ENCODE data around the gene CTCF.

The CTCF gene

GRCh38 chr16:67544844-67545664, 17.3 kb upstream of the CTCF start:
- DNase-seq (ENCODE audit: low read depth in 2 of 2): no peak
- TF ChIP-seq CTCF (IDR thresholded peaks at IDR 0.05; ENCODE audit: low read depth, low read length): no peak
- no peak overlapping the region for H3K4me3 ChIP-seq (replicated peaks in 1 of 2; ENCODE audit: low read depth in 2 of 2, low read length in 2 of 2)

DNA sequence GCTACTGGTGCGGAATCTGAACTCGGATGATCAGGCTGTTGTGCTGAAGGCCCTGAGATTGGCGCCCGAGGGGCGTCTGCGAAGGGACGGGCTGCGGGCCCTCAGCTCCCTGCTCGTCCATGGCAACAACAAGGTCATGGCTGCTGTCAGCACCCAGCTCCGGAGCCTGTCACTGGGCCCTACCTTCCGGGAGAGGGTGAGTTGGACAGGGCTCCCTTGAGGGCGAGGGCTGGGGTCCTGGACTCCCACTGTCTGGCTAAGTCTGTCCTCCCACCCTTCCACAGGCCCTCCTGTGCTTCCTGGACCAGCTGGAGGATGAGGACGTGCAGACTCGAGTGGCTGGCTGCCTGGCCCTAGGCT, 16.7 kb upstream of the CTCF start:
- no peak overlapping the region for H3K4me3 ChIP-seq (replicated peaks in 1 of 2; ENCODE audit: low read depth in 2 of 2, low read length in 2 of 2)
- DNase-seq (ENCODE audit: low read depth in 2 of 2): no peak
- TF ChIP-seq CTCF (IDR thresholded peaks at IDR 0.05; ENCODE audit: low read depth, low read length): no peak

DNA sequence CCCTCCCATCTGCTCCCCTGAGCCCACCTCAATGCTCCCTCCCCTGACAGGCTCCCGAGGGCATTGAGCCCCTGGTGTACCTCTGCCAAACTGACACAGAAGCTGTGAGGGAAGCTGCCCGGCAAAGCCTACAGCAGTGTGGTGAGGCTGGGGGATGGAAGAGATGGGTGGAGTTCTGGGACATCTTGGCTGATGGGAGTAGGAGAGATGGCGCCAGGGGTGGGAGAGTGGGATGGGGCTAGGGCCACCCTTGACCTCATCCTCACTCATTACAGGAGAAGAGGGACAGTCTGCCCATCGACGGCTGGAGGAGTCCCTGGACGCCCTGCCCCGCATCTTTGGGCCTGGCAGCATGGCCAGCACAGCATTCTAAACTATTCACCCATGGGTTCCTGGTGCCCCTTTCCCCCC, 16.2 kb upstream of the CTCF start:
- no peak for TF ChIP-seq CTCF (IDR thresholded peaks at IDR 0.05; ENCODE audit: low read depth, low read length)
- no peak for DNase-seq (ENCODE audit: low read depth in 2 of 2)

DNA sequence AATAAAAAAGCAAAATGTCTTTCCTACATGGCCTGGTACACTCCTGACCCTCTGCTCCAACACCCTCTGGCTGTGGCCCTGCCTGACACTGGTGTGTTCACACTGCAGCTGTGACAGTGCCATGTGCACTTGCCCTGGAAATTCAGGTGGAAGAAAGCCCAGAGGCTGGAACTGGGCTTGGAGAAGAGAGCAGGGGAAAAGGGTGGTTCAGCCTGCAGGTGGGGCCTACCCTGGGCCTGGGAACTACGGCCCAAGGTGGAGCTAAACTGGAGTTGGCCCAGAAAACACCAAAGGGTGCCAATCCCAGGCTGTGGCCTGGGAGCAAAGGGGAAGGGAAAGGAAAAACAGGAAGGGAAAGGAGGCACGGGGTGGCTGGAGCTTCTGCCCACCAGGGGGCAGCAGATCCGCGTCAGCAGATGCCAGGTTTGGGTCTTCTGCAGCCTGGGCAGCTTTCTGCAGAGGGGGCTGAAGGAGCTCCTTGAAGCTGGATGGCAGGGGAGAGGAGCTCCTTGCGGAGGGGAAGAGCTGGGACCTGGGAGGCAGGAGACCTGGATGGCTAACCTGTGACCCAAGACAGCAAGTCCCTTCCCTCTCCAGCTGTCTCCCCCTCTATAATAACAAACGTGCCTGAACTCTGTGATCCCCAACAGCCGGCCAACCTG, 15.4 kb upstream of the CTCF start:
- no peak overlapping the region for H3K4me3 ChIP-seq (replicated peaks in 1 of 2; ENCODE audit: low read depth in 2 of 2, low read length in 2 of 2)
- TF ChIP-seq CTCF (IDR thresholded peaks at IDR 0.05; ENCODE audit: low read depth, low read length): peak; percentile 95
- peak; percentile 66 to 82 for DNase-seq (ENCODE audit: low read depth in 2 of 2)

More for the DNA sequence above, 16.2 kb upstream of the CTCF start:
- H3K4me3 ChIP-seq (replicated peaks in 1 of 2; ENCODE audit: low read depth in 2 of 2, low read length in 2 of 2): no peak overlapping the region

GRCh38 chr16:67547423-67548264, 14.7 kb upstream of the CTCF start:
- no peak overlapping the region for H3K4me3 ChIP-seq (replicated peaks in 1 of 2; ENCODE audit: low read depth in 2 of 2, low read length in 2 of 2)
- DNase-seq (ENCODE audit: low read depth in 2 of 2): no peak
- no peak for TF ChIP-seq CTCF (IDR thresholded peaks at IDR 0.05; ENCODE audit: low read depth, low read length)

DNA sequence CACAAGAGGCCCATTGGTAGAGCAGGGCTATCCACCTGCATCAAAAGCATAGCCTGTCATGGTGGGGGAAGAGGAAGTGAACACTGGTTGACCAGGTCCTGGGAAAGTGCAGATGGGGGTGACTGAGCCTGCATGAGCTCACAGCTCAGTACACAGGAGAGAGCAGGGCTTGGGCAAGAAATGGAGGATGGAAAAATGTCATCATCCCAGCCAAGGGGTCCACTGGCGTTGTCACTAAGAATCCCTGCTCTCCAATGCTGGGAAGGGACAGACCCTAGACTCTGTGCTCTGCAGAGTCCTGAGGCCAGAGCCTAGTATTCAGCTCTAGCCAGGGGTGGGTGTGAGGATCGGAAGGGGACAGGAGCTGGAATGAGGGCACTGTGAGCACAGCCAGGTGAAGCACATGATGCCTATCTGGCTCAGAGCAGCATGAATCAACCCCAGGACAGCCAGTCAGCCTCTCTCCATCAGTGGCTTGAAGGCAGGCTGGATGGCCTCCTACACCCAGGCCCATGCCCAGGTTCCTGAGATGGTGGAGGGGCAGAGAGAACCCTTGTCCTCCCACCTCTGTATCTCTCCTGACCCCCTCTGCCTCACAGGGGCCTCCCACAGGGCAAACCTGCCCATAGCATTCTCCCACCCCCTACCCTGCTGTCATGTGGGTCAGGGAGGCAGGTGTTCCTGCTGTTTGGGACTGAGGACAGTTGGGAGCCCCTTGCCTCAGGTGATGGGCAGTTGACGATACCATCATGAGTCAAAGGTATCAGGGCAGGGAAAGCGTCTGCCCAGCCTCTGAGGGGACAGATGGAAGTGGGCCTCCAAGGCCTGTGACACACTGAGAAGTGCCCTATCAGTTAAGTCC, 13.8 kb upstream of the CTCF start:
- no peak overlapping the region for H3K4me3 ChIP-seq (replicated peaks in 1 of 2; ENCODE audit: low read depth in 2 of 2, low read length in 2 of 2)
- TF ChIP-seq CTCF (IDR thresholded peaks at IDR 0.05; ENCODE audit: low read depth, low read length): no peak
- DNase-seq (ENCODE audit: low read depth in 2 of 2): no peak
